WTC11 (cell line): ENCODE results near the gene GPR18. TPM values are rescaled to one million over a fixed set of nuclear protein-coding genes. Genes with fewer than 3 reads are reported as not detected.

ENCODE experiments used
- ATAC-seq: fragments of 200-7000 bp; cut with Tn5 transposase; 2 replicates; pipeline ENCODE4 v1.10.0; 2021; ENCODE audit warnings: mild to moderate bottlenecking, moderate library complexity
- CTCF ChIA-PET: fragments of 300-600 bp; sonication (Branson Sonifier 250); formaldehyde crosslinking; loops from one replicate; lab custom pipeline; 2021; ENCODE audit warnings: antibody characterized with exemption; lab: Charles Lee
- POLR2A ChIA-PET: fragments of 350-600 bp; sonication (Branson Sonifier 250); formaldehyde crosslinking; loops from one replicate; lab custom pipeline; 2021; ENCODE audit warnings: antibody characterized with exemption; lab: Charles Lee
- DNase-seq: peaks from one replicate; pipeline ENCODE4 v3.0.0; 2021; ENCODE audit warnings: low spot score
- H3K27ac Mint-ChIP-seq: 2 replicates; pipeline ENCODE4 v1.8.0; 2021; ENCODE audit warnings: mixed read lengths
- H3K27me3 Mint-ChIP-seq: 2 replicates; pipeline ENCODE4 v1.8.0; 2021; ENCODE audit warnings: low read depth, mild to moderate bottlenecking, moderate library complexity, mixed read lengths
- H3K36me3 Mint-ChIP-seq: 2 replicates; pipeline ENCODE4 v1.8.0; 2021; ENCODE audit warnings: mixed read lengths
- H3K4me1 Mint-ChIP-seq: 2 replicates; pipeline ENCODE4 v1.8.0; 2022; ENCODE audit warnings: mixed read lengths
- H3K4me3 Mint-ChIP-seq: 2 replicates; pipeline ENCODE4 v1.8.0; 2021; ENCODE audit warnings: mild to moderate bottlenecking, moderate library complexity, mixed read lengths
- H3K9me3 Mint-ChIP-seq: 2 replicates; pipeline ENCODE4 v1.8.0; 2021; ENCODE audit warnings: mixed read lengths
- AR ChIP-seq: fragments of 250-450 bp; sonication (Bioruptor Pico); IDR thresholded peaks from 2 replicates; pipeline ENCODE4 v1.9.0; 2021; ENCODE audit warnings: mild to moderate bottlenecking
- ATF2 ChIP-seq: sonication (generic); formaldehyde crosslinking; IDR thresholded peaks from 2 replicates; pipeline ENCODE4 v1.8.1; 2022; ENCODE audit warnings: low read depth, missing genetic modification reagents, borderline replicate concordance
- CREB1 ChIP-seq: sonication (generic); formaldehyde crosslinking; IDR thresholded peaks from 2 replicates; pipeline ENCODE4 v1.8.0; 2023; ENCODE audit warnings: mild to moderate bottlenecking, missing genetic modification reagents
- E2F1 ChIP-seq: sonication (generic); formaldehyde crosslinking; IDR thresholded peaks from 2 replicates; pipeline ENCODE4 v1.8.0; 2022; ENCODE audit warnings: mild to moderate bottlenecking, missing genetic modification reagents
- ELF4 ChIP-seq: sonication (generic); formaldehyde crosslinking; IDR thresholded peaks from 2 replicates; pipeline ENCODE4 v1.8.1; 2022; ENCODE audit warnings: low read depth, mild to moderate bottlenecking, moderate library complexity, missing genetic modification reagents
- ESRRA ChIP-seq: sonication (generic); formaldehyde crosslinking; IDR thresholded peaks from 2 replicates; pipeline ENCODE4 v1.8.1; 2022; ENCODE audit warnings: mild to moderate bottlenecking, missing genetic modification reagents, borderline replicate concordance
- FOXJ3 ChIP-seq: sonication (generic); formaldehyde crosslinking; IDR thresholded peaks from 2 replicates; pipeline ENCODE4 v1.9.0; 2021; ENCODE audit warnings: missing genetic modification reagents, mild to moderate bottlenecking, borderline replicate concordance
- MXD4 ChIP-seq: fragments of 250-450 bp; sonication (Bioruptor Pico); IDR thresholded peaks from 2 replicates; pipeline ENCODE4 v1.8.0; 2021; ENCODE audit warnings: mild to moderate bottlenecking, moderate library complexity, borderline replicate concordance
- NFYB ChIP-seq: sonication (generic); formaldehyde crosslinking; conservative IDR thresholded peaks from 2 replicates; pipeline ENCODE4 v1.8.0; 2022; ENCODE audit warnings: low read depth, missing genetic modification reagents
- ZNF671 ChIP-seq: fragments of 250-450 bp; sonication (Bioruptor Pico); IDR thresholded peaks from 2 replicates; pipeline ENCODE4 v1.8.0; 2021; ENCODE audit warnings: mild to moderate bottlenecking
- total RNA-seq: library from RNA; stranded (reverse); gene quantifications from 3 replicates; pipeline ENCODE4 v1.2.3, GENCODE V29; 2021
- TF ChIP-seq, protein P1 (sequence below): sonication (generic); formaldehyde crosslinking; IDR thresholded peaks from 2 replicates; pipeline ENCODE4 v1.8.0; 2022; ENCODE audit warnings: mild to moderate bottlenecking, missing genetic modification reagents
- TF ChIP-seq, protein P2 (sequence below): sonication (generic); formaldehyde crosslinking; IDR thresholded peaks from 2 replicates; pipeline ENCODE4 v1.8.0; 2022; ENCODE audit warnings: missing genetic modification reagents
- TF ChIP-seq, protein P3 (sequence below): sonication (generic); formaldehyde crosslinking; IDR thresholded peaks from 2 replicates; pipeline ENCODE4 v1.8.1; 2022; ENCODE audit warnings: low read depth, mild to moderate bottlenecking, moderate library complexity, missing genetic modification reagents, borderline replicate concordance

GPR18 gene
- total RNA-seq, 1 experiment from 2014 or later: 0.09 TPM

DNA sequence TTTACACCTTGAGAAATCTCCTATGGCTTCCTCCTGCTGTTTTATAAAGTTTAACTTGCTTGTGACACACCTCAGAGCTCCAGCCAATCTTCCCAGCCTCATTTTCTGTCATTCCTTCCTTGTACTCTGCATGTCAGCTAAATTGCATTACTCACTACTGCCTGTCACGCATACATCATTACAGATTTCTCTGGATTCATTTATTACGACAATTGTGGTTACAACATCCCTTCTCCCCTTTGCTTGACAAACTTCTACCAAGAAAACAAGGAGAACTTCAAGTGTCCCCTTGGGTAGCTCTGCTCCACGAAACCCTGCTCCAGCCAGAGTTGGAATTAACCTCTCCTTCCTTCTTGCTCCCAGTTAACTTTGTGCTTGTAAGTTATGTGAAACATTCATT, 22.0 kb upstream of the GPR18 start (continued):
- TF ChIP-seq AR (CRISPR knock-in tag) (no peak), ATF2 (CRISPR knock-in tag) (no peak), MXD4 (CRISPR knock-in tag) (no peak)
- TF ChIP-seq, protein P1, sequence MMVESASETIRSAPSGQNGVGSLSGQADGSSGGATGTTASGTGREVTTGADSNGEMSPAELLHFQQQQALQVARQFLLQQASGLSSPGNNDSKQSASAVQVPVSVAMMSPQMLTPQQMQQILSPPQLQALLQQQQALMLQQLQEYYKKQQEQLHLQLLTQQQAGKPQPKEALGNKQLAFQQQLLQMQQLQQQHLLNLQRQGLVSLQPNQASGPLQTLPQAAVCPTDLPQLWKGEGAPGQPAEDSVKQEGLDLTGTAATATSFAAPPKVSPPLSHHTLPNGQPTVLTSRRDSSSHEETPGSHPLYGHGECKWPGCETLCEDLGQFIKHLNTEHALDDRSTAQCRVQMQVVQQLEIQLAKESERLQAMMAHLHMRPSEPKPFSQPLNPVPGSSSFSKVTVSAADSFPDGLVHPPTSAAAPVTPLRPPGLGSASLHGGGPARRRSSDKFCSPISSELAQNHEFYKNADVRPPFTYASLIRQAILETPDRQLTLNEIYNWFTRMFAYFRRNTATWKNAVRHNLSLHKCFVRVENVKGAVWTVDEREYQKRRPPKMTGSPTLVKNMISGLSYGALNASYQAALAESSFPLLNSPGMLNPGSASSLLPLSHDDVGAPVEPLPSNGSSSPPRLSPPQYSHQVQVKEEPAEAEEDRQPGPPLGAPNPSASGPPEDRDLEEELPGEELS (CRISPR knock-in tag): no peak

DNA sequence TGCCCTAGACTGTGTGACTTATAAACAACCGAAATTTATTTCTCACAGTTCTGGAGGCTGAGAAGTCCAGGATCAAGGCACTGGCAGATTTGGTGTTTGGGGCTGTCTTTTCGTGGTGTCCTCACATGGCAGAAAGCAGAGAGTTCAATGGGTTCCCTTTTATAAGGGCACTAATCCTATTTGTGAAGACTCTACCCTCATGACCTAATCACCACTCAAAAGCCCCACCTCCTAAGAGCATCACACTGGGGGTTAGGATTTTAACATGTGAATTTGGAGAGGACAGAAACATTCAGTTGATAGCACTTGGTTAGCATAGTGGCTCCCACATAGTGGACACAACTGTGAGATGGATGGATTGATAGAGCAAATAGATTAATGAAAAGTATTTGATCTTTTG, 21.5 kb upstream of the GPR18 start:
- no peak for DNase-seq
- TF ChIP-seq FOXJ3 (CRISPR knock-in tag) (no peak), ESRRA (CRISPR knock-in tag) (no peak), ELF4 (CRISPR knock-in tag) (no peak), ZNF671 (no peak), CREB1 (CRISPR knock-in tag) (no peak), NFYB (CRISPR knock-in tag) (no peak), E2F1 (CRISPR knock-in tag) (no peak)
- TF ChIP-seq, protein P2, sequence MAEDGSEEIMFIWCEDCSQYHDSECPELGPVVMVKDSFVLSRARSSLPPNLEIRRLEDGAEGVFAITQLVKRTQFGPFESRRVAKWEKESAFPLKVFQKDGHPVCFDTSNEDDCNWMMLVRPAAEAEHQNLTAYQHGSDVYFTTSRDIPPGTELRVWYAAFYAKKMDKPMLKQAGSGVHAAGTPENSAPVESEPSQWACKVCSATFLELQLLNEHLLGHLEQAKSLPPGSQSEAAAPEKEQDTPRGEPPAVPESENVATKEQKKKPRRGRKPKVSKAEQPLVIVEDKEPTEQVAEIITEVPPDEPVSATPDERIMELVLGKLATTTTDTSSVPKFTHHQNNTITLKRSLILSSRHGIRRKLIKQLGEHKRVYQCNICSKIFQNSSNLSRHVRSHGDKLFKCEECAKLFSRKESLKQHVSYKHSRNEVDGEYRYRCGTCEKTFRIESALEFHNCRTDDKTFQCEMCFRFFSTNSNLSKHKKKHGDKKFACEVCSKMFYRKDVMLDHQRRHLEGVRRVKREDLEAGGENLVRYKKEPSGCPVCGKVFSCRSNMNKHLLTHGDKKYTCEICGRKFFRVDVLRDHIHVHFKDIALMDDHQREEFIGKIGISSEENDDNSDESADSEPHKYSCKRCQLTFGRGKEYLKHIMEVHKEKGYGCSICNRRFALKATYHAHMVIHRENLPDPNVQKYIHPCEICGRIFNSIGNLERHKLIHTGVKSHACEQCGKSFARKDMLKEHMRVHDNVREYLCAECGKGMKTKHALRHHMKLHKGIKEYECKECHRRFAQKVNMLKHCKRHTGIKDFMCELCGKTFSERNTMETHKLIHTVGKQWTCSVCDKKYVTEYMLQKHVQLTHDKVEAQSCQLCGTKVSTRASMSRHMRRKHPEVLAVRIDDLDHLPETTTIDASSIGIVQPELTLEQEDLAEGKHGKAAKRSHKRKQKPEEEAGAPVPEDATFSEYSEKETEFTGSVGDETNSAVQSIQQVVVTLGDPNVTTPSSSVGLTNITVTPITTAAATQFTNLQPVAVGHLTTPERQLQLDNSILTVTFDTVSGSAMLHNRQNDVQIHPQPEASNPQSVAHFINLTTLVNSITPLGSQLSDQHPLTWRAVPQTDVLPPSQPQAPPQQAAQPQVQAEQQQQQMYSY (CRISPR knock-in tag): no peak
- TF ChIP-seq, protein P3, sequence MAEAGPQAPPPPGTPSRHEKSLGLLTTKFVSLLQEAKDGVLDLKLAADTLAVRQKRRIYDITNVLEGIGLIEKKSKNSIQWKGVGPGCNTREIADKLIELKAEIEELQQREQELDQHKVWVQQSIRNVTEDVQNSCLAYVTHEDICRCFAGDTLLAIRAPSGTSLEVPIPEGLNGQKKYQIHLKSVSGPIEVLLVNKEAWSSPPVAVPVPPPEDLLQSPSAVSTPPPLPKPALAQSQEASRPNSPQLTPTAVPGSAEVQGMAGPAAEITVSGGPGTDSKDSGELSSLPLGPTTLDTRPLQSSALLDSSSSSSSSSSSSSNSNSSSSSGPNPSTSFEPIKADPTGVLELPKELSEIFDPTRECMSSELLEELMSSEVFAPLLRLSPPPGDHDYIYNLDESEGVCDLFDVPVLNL (CRISPR knock-in tag): no peak
- no peaks in the 10 kb centered on the region for H3K27me3 Mint-ChIP-seq
- CTCF ChIA-PET: interaction anchor here (1.2 kb wide), 1 partner anchor 103 kb away, joined by 5 read pairs; no protein-coding TSS in a partner anchor
- peaks cover 33% of the 10 kb centered on the region for H3K4me1 Mint-ChIP-seq
- no peak for ATAC-seq
- no peaks in the 10 kb centered on the region for H3K36me3 Mint-ChIP-seq
- no peaks in the 10 kb centered on the region for H3K9me3 Mint-ChIP-seq
- no peak overlapping the region for H3K27ac Mint-ChIP-seq
- POLR2A ChIA-PET: no interaction called here
- H3K4me3 Mint-ChIP-seq: no peak overlapping the region
